Activated T-cell treated with anti-CD3 and anti-CD28 coated beads for 24 hours (primary cell): ENCODE data around the gene GSE1.
"Not testable (repeated sequence)": the region's sequence is repeated elsewhere in the genome, so short reads cannot be mapped to it uniquely, and the experiment has no call there.

ENCODE experiments used
- DNase-seq: peaks from one replicate; pipeline ENCODE4 v3.0.0-alpha.2; 2020; ENCODE audit warnings: low read depth

The GSE1 gene

GRCh38 chr16:85591381-85591780 is 21.7 kb upstream of the GSE1 start:
- no peak for DNase-seq

DNA sequence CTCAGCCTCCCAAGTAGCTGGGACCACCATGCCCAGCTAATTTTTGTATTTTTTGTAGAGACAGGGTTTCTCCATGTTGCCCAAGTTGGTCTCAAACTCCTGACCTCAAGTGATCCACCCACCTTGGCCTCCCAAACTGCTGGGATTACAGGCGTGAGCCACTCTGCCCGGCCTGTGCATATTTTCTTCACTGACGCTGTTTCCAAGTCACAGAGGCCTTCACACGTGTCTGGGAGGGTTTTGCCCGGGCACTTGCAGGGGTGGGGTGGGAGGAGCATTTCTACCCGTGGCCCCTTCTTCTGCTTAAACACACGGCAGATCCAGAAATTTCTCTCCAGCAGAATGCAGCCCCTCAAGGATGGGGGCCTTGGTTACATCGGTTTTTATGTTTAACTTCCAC is 20.8 kb upstream of the GSE1 start:
- DNase-seq = not testable (repeated sequence)

- no peak for DNase-seq
These were observed 20.2 kb upstream of the GSE1 start for GRCh38 chr16:85592700-85593493.

DNA sequence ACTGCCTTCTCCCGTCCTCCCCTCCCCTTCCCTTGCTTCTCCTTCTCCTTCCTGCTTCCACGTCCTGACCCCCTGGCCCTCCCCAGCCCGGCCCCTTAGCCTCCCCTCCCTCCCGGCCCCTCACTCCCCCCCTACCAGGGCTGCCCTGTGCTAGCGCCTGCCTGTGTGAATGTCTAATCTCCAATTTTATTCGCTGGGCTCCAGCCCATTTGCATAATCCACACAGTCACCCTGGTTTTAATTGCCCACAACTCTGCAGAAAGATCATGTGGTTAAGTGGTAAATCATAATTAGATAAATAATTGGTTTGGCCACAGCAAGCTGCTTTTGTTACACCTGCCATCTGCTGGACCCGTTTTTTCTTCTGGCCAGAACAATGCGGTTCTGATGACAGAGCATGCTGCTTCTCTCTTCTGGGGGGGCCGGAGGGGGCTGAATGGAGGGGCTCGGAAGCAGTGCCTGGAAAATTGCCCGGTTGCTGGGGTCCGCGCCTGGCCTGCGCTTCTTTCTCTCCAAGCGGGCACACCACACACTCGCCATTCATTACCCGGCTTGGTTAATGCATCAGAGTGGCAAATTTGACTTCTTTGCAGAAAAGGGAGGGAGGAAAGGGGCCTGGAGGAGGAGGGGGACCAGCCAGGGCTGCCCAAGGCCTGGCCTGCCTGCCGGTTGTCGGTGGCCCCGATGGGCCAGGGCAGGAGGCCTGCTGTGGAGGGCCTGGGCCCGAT is 19.5 kb upstream of the GSE1 start:
- no peak for DNase-seq

- no peak for DNase-seq
These were observed 18.7 kb upstream of the GSE1 start for GRCh38 chr16:85594273-85594977.

DNA sequence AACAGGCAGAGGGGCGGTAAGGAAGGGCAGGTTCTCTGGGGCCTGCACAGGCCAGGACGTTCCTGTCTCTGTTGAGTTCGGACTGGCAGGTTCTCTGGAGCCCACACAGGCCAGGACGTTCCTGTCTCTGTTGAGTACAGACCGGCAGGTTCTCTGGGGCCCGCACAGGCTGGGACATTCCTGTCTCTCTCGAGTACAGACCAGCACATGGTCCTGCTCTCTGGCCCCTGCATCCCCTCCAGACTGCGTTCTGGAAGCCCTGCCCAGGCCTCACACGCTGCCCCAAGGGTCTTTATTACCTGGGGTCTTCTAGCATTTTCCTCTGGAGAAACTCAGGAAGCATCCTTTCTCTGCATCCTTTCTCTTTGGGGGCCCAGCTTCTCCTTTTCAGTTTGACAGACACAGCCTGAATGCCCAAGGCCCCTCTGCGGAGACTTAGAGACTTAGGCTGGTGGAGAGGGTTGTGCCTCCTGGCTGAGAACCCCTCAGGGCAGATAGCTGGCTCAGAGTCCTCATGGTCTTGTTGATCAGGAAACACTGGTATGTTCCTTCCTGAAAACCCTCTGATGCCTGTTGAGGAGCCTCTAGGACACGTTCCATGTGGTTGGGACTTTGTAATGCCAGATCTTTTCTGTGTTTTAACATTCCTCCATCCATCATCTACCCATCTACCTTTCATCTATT is 18.0 kb upstream of the GSE1 start:
- no peak for DNase-seq

GRCh38 chr16:85595812-85596502 is 17.2 kb upstream of the GSE1 start:
- no peak for DNase-seq

- DNase-seq = no peak
These were observed 15.0 kb upstream of the GSE1 start for GRCh38 chr16:85598141-85598540.

- DNase-seq = no peak
These were observed 13.0 kb upstream of the GSE1 start for GRCh38 chr16:85600078-85600477.

DNA sequence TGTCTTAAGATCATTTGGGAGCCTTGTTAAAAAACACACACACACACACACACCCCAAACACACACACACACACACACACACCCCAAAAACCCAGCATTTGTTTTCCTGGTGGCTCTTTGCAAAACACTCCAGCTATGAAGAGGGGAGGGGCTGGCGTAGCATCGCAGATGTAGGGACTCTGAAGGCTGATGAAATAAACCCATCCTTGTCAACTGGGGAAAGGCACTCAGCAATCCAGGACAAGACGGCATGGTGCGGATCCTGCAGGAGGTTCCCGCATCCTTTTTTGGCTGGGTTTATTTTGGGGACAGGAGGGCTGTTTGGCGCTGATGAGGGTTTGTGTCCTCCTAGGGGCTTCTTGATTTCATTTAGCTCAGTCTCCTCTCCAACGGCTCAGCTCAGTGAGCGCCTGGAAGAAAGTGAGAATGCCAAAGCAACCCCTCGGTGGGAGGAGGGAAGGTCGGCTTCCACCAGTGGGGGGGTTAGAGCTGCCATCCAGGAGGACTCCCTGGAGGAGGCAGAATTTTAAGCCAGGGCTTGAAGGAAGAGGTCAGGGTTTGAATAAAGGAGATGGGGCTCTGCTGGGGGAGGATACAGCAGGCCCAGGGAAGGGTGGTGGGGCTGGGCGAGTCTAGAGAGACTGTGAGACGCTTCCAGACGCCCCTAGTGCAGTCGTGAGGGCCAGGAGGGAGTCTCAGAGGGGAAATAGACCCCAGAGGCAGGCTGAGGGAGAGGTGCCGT is 12.4 kb upstream of the GSE1 start:
- no peak for DNase-seq

- no peak for DNase-seq
These were observed 11.9 kb upstream of the GSE1 start for GRCh38 chr16:85601272-85601639.

DNA sequence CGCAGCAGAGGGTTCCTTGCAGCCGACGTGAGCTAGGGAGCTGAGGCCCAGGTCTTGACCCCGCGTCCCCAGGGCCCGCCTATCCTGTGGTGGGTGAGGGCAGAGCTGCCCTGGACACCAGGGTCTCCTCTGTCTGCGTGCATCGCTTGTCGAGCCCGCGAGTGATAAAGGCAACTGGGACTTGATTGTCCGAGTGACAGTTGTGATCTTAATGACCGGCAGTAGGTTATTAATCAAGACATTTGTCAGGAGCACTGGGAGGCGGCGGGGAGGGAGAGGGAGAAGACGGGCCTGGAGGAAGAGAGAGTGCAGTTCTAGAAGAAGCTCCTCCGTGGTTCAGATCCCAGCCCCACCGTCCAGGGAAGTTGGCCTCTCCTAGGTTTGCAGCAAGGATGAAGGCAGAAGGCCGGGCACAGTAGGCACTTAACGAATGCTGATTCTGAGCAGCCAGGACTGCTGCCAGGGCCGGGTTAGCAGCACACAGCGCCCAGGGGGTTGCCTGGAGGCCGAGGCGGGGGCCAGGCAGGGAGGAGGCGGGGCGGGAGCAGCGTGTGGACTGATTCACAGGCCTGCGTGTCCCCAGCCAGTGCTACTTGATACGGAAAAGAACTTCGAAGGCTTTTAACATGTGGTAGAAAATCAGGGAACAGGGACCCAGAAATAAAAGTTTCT is 11.3 kb upstream of the GSE1 start:
- DNase-seq = no peak

- no peak for DNase-seq
These were observed 10.5 kb upstream of the GSE1 start for GRCh38 chr16:85602402-85603202.

GRCh38 chr16:85603203-85603755 is 9.8 kb upstream of the GSE1 start:
- no peak for DNase-seq

- no peak for DNase-seq
These were observed 8.9 kb upstream of the GSE1 start for GRCh38 chr16:85604145-85604705.

GRCh38 chr16:85605051-85605911 is 7.8 kb upstream of the GSE1 start:
- no peak for DNase-seq

- DNase-seq = no peak
These were observed 6.9 kb upstream of the GSE1 start for GRCh38 chr16:85605912-85606841.
